T-helper 2 cell treated with Interferon-gamma antibody and Interleukin-4, amounts not matched to agents 100 ng/mL and 5 ng/mL, for 36 hours (primary cell): ENCODE measurements around the gene CRACDL. TPM values are rescaled to one million over a fixed set of nuclear protein-coding genes. Genes with fewer than 3 reads are reported as not detected.
"Not testable (repeated sequence)": the region's sequence is repeated elsewhere in the genome, so short reads cannot be mapped to it uniquely, and the experiment has no call there.

ENCODE experiments used
- intact Hi-C: fragments of 100-400 bp; cut with micrococcal nuclease; formaldehyde crosslinking; loops from one replicate; pipeline ENCODE4 v1.15.1; 2023
- total RNA-seq: library from RNA; stranded (reverse); gene quantifications from 2 replicates; pipeline ENCODE4 v1.2.3, GENCODE V29; 2022

The CRACDL gene
- total RNA-seq, 1 donor from 2014 or later: 0.48 TPM

DNA sequence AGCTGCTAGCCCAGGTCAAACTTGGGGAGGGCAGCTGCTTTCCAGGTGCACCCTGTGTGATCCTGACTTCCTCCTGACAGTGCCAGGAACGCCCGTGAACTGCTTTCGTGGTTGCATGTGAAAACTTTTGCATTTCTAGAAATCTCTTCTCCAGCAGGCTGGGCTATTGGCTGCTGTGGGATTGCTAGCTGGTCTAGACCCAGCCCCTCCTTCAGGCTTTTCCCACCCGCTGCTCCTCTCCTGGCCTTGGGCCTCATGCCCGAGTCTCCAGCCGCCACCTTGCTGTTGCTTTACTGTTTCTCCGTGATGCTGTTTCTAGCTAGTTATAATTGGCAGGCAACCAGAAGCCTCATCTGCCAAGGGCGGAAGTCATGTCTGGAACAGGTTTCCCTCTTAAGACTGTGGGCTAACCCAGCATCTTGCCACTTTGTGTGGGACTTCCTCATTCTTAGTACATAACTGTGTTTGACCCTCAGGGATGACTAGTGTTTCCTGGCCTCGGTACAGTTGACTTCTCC lies 178.1 kb downstream of the CRACDL start:
- intact Hi-C loops: loop anchor here (2.0 kb wide), 1 partner anchor 21 kb away; no protein-coding TSS in a partner anchor

DNA sequence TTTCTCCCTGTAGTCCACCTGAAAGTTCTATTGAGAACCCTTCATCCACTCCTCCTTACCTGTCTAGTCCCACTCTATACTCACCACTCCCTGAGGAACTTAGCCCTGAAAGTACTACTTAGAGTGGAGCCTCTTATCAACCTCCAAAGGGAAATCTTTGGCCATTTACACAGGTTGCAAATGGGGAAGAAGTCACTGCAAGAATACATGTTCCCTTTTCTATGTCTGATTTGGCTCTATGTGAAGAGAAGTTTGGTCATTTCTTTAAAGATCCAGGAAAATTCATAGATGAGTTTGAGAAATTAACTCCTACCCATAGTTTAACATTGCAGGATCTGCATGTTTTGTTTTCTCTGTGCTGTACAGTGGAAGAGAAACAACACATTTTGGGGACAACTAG lies 182.2 kb downstream of the CRACDL start:
- intact Hi-C loops: no loop called here

DNA sequence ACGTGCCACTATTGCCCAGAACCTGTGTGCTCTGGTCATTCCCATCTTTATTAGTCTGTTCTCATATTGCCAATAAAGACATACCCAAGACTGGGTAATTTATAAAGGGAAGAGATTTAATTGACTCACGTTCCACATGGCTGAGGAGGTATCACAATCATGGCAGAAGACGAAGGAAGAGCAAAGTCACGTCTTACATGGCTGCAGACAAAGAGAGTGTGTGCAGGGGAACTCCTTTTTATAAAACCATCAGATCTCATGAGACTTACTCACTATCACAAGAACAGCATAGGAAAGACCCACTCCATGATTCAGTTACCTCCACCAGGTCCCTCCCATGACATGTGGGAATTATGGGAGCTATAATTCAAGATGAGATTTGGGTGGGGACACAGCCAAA lies 183.3 kb downstream of the CRACDL start:
- intact Hi-C loops: not testable (repeated sequence)

DNA sequence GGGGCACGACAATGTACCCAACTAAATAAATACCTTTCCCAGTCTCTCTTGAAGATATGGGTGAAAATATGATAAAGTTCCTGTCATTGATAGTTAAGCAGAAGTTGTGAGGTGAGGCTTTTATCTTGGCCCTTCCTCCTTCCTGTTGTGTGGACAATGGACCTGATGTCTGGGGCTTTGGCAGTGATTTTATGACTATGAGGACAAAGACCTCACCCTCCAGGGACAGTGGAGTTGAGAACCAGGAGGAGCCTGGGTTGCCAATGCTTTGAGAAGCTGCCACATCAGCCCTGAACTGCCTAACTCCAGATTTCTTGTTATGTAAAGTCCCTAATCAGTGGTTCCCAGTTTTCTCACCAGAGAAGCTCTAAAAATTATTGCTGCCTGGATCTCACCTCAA lies 184.3 kb downstream of the CRACDL start:
- intact Hi-C loops: no loop called here

DNA sequence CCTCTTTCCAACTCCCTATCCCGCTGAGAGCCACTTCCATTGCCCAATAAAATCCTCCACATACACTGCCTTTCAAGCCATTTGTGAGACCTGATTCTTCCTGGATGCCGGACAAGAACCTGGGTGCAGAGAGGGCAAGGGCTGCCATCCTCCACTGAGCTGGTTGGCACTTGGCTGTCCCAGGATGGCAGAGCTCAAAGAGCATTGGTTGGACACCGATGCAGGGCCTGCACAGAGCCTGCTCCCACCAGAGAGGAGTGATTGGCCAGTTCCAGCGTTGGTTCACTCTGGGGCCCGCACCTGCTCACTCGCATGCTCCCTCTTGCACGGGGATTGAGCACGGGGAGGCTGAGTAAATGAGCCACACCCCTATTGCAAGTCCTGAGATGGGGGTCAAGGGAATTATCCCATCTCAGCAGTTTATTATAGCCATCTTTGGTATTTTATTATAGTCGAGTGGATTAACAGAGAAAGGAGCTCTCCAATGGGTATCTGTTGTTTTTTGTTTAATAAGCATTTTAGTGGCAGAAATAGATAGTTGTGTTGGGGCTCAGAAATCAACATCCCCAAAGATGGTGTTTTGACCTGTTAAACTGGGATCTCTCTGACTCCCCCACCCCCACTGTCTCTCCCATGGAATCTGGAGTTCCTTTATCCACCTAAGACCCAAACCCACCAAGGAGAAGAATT lies 185.3 kb downstream of the CRACDL start:
- intact Hi-C loops: no loop called here

DNA sequence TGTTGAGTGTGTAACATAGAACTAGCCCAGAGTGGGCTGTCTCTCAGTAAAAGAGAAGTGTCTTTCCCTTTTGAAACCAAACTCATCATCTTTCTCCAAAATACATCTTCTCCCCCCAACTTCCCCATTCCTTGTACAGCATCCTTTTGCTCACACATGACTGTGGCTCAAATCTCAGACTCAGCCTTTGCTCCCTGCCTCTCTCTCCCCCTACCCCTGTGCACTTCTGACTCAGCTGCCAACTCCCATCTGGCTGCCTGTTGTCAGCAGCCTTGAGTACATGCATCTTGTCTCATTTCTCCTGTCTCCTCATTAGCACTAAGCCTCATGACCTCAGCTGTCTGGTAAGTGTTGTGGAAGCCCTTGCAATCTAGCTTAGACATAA lies 187.0 kb downstream of the CRACDL start:
- intact Hi-C loops: no loop called here

DNA sequence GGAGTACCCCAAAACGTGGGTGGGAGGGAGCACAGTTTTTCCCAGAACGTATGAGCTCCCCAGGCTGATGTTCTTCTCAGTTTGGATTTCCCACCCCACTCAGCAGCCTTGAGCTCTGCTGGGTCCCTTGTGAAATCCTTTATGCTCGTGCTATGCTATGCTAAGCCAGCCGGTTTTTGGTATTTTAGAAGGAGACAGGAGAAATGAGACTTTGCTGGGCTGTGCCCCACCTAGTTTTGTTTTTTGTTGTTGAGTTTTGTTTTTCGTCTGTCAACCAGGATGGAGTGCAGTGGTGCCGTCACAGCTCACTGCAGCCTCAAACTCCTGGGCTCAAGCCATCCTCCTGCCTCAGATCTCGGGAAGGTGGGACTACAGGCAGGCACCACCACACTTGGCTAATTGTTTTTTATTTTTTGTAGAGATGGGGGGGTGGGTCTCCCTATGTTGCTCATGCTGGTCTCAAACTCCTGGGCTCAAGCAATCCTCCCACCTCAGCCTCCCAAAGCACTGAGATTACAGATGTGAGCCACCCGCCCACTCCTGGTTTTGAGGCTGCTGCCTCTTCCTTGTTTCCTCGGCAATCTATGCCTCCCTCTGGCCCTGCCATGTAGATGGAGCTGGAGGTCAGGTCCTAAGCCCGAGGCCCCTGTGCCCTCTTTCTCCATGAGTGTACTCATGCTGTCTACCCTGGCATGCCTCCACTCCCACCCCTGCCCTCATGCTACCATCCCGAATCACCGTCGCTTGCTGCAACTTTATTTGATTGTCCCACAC lies 187.5 kb downstream of the CRACDL start:
- intact Hi-C loops: no loop called here

DNA sequence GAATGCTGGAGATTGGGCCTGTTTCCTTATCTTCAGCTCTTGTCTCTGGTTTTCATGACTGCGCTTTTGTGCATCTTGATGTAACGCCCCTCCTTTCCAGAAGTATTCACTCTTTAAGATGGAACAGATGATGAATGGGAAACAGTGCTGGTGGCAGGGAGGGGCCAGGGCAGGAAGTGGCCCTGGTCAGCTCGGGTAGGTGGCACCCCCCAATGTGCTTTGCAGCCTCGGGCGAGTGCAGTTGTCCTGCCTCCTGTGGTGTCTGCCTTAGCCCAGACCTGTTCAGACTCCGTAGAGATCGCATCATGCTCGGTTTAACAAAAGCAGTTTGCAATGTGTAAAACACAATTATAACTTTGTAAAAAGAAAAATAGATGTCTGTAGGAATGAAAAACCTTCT lies 188.1 kb downstream of the CRACDL start:
- intact Hi-C loops: no loop called here

DNA sequence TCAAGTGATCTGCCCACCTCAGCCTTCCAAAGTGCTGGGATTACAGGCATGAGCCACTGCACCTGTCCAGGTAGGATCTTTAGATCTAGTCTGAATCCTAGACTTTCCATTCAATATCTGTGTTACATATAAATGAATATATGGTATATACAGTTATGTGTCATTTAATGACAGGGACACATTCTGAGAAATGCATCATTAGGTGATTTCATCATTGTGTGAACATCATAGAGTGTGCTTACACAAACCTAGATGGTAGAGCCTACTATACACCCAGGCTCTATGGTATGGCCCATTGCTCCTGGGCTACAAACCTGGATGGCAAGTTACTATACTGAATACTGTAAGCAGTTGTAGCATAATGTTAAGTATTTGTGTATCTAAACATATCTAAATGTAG lies 189.6 kb downstream of the CRACDL start:
- intact Hi-C loops: no loop called here

DNA sequence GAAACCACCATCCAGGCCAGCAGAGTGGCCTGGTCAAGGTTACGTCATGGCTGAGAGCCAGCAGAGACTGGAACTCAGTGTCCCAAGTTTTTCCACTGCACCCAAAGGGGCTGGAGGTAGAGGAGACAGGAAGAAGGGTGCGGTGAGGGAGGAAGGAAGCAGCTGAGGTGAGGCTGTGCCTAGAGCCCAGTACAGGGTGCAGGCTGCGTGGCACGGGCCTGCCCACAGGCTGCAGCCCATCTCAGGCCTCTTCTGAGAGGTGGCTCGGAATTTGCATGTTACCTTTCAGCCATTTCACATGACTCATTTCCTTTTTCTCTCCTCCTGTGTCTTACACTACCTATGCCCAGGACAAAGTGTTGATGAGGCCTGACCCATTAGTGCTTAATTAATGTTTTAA lies 191.4 kb downstream of the CRACDL start:
- intact Hi-C loops: no loop called here

Other genes with a start within 250 kb of the CRACDL start
- 69.5 and 73.7 TPM in 2 replicates for gene MGAT4A, start 205.1 kb downstream of the CRACDL start, total RNA-seq
- 0.20 and 0.34 TPM in 2 replicates for gene C2orf15, start 205.5 kb upstream of the CRACDL start, total RNA-seq
- 2.5 and 3.5 TPM in 2 replicates for gene TSGA10, start 218.7 kb upstream of the CRACDL start, total RNA-seq
- 7.7 and 8.0 TPM in 2 replicates for gene LIPT1, start 218.7 kb upstream of the CRACDL start, total RNA-seq
- gene MITD1, start 244.8 kb upstream of the CRACDL start, total RNA-seq: 61.2 and 63.4 TPM in 2 replicates
- gene MRPL30, start 245.0 kb upstream of the CRACDL start, total RNA-seq: 22.3 and 24.0 TPM in 2 replicates